GDM1 (cell line): Measurements from ENCODE around the gene GOLGA6L10.
"Not testable (repeated sequence)": the region's sequence is repeated elsewhere in the genome, so short reads cannot be mapped to it uniquely, and the experiment has no call there.

Experiments used
- DNase-seq: peaks from one replicate; lab custom pipeline; 2025; lab: John Stamatoyannopoulos, UW

GOLGA6L10 gene

GRCh38 chr15:82349375-82349774 is at the start of gene GOLGA6L10:
Gene GOLGA6L10, minus strand, starts transcription at chr15:82349475. Its CDS starts 100 bp downstream, at chr15:82349375.
- DNase-seq: not testable (repeated sequence)

- DNase-seq: no peak
These were observed 49.5 kb upstream of the GOLGA6L10 start for GRCh38 chr15:82398785-82399184.

GRCh38 chr15:82397817-82398216 is 48.5 kb upstream of the GOLGA6L10 start:
- DNase-seq: no peak

- DNase-seq: not testable (repeated sequence)
These were observed 46.5 kb upstream of the GOLGA6L10 start for GRCh38 chr15:82395788-82396187.

- DNase-seq: no peak
These were observed 44.4 kb upstream of the GOLGA6L10 start for GRCh38 chr15:82393671-82394070.

- DNase-seq: not testable (repeated sequence)
These were observed 42.8 kb upstream of the GOLGA6L10 start for GRCh38 chr15:82392077-82392476.

GRCh38 chr15:82390152-82390551 is 40.9 kb upstream of the GOLGA6L10 start:
- DNase-seq: not testable (repeated sequence)

GRCh38 chr15:82387209-82387608 is 37.9 kb upstream of the GOLGA6L10 start:
- DNase-seq: not testable (repeated sequence)

GRCh38 chr15:82381330-82381955 is 32.2 kb upstream of the GOLGA6L10 start:
- DNase-seq: not testable (repeated sequence)

- not testable (repeated sequence) for DNase-seq
These were observed 30.3 kb upstream of the GOLGA6L10 start for GRCh38 chr15:82379552-82379951.

- not testable (repeated sequence) for DNase-seq
These were observed 24.4 kb upstream of the GOLGA6L10 start for GRCh38 chr15:82373661-82374060.

GRCh38 chr15:82371656-82372055 is 22.4 kb upstream of the GOLGA6L10 start:
- DNase-seq: no peak

GRCh38 chr15:82367790-82368189 is 18.5 kb upstream of the GOLGA6L10 start:
- DNase-seq: not testable (repeated sequence)

- DNase-seq: not testable (repeated sequence)
These were observed 16.5 kb upstream of the GOLGA6L10 start for GRCh38 chr15:82365692-82366323.

- not testable (repeated sequence) for DNase-seq
These were observed 15.3 kb upstream of the GOLGA6L10 start for GRCh38 chr15:82364548-82364947.

- not testable (repeated sequence) for DNase-seq
These were observed 13.5 kb upstream of the GOLGA6L10 start for GRCh38 chr15:82362790-82363189.

- not testable (repeated sequence) for DNase-seq
These were observed 11.3 kb upstream of the GOLGA6L10 start for GRCh38 chr15:82360618-82361017.

- not testable (repeated sequence) for DNase-seq
These were observed 5.8 kb upstream of the GOLGA6L10 start for GRCh38 chr15:82355055-82355454.

- not testable (repeated sequence) for DNase-seq
These were observed 5.3 kb upstream of the GOLGA6L10 start for GRCh38 chr15:82354546-82354945.

- not testable (repeated sequence) for DNase-seq
These were observed 1.6 kb downstream of the GOLGA6L10 start for GRCh38 chr15:82347645-82348044.

GRCh38 chr15:82345176-82345575 is 4.1 kb downstream of the GOLGA6L10 start:
- DNase-seq: not testable (repeated sequence)

- not testable (repeated sequence) for DNase-seq
These were observed 4.9 kb downstream of the GOLGA6L10 start for GRCh38 chr15:82344421-82344820.

GRCh38 chr15:82343851-82344250 is 5.4 kb downstream of the GOLGA6L10 start:
- DNase-seq: not testable (repeated sequence)
